Measurements from ENCODE around the gene SMAD1.

Gene SMAD1

GRCh38 chr4:145545538-145546174 lies 64.0 kb downstream of the SMAD1 start:
- Histone ChIP-seq H3K27me3 (ENCODE audit: control insufficient read depth, insufficient read depth, low read length) (no peaks in the 10 kb centered on the region), H3K9ac (ENCODE audit: low read length) (no peak overlapping the region), H3K9me3 (ENCODE audit: control insufficient read depth, low read depth, low read length) (no peaks in the 10 kb centered on the region), H3K27ac (ENCODE audit: low read length) (no peak overlapping the region), H3K4me3 (ENCODE audit: low read length) (no peak overlapping the region), H3K4me1 (ENCODE audit: control insufficient read depth, low read depth, low read length) (peaks cover 8% of the 10 kb centered on the region), H3K36me3 (ENCODE audit: control insufficient read depth, low read depth, low read length) (peaks cover 7% of the 10 kb centered on the region)

DNA sequence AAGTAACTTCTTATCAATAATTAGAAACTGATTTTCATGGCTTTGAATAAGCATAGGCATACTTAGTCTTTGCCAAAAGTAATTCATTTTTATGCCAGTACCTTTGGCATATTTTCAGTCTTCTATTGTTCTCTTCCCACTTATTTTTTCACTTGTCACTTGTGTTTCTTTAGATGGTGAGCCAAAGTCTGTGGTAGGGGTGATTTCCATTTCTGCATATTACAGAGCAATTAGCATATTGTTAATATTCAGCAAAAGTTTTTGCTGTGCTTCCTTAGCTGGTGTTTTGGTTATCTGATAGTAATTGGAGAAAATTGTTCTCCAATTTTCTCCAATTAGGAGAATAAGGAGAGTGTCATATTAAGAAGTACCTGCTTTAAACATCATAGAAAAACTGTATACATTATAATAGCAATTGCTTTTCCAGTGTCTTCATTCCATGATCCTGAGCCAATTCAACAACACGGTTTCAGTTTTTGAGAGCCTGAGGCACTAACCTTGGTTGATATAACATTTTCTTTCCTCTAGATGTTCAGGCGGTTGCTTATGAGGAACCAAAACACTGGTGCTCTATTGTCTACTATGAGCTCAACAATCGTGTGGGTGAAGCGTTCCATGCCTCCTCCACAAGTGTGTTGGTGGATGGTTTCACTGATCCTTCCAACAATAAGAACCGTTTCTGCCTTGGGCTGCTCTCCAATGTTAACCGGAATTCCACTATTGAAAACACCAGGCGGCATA lies 64.7 kb downstream of the SMAD1 start:
- Histone ChIP-seq H3K27me3 (ENCODE audit: control insufficient read depth, insufficient read depth, low read length) (no peaks in the 10 kb centered on the region), H3K4me1 (ENCODE audit: control insufficient read depth, low read depth, low read length) (peaks cover 8% of the 10 kb centered on the region), H3K27ac (ENCODE audit: low read length) (no peak overlapping the region), H3K9me3 (ENCODE audit: control insufficient read depth, low read depth, low read length) (no peaks in the 10 kb centered on the region), H3K9ac (ENCODE audit: low read length) (no peak overlapping the region), H3K4me3 (ENCODE audit: low read length) (no peak overlapping the region), H3K36me3 (ENCODE audit: control insufficient read depth, low read depth, low read length) (peaks cover 7% of the 10 kb centered on the region)

- Histone ChIP-seq H3K4me3 (ENCODE audit: low read length) (no peak overlapping the region), H3K27ac (ENCODE audit: low read length) (no peak overlapping the region), H3K9me3 (ENCODE audit: control insufficient read depth, low read depth, low read length) (no peaks in the 10 kb centered on the region)
Measured at GRCh38 chr4:145551660-145552059, 70.0 kb downstream of the SMAD1 start.

DNA sequence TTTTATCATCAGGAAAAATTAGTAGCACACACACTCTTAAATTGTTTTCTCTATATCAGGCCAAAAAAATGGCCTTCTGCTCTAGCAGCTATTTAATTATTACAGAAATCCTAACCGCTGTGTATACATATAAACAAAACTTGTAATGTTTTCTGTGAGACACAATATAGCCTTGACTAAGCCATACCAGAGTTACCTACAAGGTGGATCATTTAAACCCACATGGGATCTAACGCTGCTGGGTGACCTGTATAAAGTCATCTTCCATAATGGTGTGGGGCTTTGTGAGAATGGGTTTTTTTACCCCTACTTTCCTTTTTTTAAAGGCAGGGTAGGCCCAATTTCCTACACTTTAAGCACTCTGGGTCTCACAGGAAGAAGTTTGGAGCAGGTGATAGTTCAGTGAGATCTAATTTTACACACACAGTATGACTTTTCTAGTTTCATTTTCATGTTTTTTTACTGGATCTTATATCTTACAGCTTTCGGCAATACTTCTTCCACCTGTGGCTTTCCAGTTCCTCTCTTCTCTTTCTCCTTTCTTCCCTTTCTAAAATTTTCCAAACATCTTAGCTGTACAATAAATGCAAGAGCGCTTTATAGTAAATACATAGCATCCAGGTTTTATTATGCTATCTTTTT lies 70.6 kb downstream of the SMAD1 start:
- H3K36me3 ChIP-seq (ENCODE audit: control insufficient read depth, low read depth, low read length): peaks cover 6% of the 10 kb centered on the region
- H3K27ac ChIP-seq (ENCODE audit: low read length): no peak overlapping the region
- H3K27me3 ChIP-seq (ENCODE audit: control insufficient read depth, insufficient read depth, low read length): no peaks in the 10 kb centered on the region
- no peak overlapping the region for H3K4me3 ChIP-seq (ENCODE audit: low read length)
- no peak overlapping the region for H3K9ac ChIP-seq (ENCODE audit: low read length)
- no peaks in the 10 kb centered on the region for H3K4me1 ChIP-seq (ENCODE audit: control insufficient read depth, low read depth, low read length)
- no peaks in the 10 kb centered on the region for H3K9me3 ChIP-seq (ENCODE audit: control insufficient read depth, low read depth, low read length)

More at GRCh38 chr4:145551660-145552059, 70.0 kb downstream of the SMAD1 start:
- H3K27me3 ChIP-seq (ENCODE audit: control insufficient read depth, insufficient read depth, low read length): no peaks in the 10 kb centered on the region
- no peak overlapping the region for H3K9ac ChIP-seq (ENCODE audit: low read length)
- H3K4me1 ChIP-seq (ENCODE audit: control insufficient read depth, low read depth, low read length): no peaks in the 10 kb centered on the region
- H3K36me3 ChIP-seq (ENCODE audit: control insufficient read depth, low read depth, low read length): peaks cover 12% of the 10 kb centered on the region

- H3K36me3 ChIP-seq (ENCODE audit: control insufficient read depth, low read depth, low read length): peaks cover 6% of the 10 kb centered on the region
- no peaks in the 10 kb centered on the region for H3K4me1 ChIP-seq (ENCODE audit: control insufficient read depth, low read depth, low read length)
- H3K27ac ChIP-seq (ENCODE audit: low read length): no peak overlapping the region
- H3K4me3 ChIP-seq (ENCODE audit: low read length): no peak overlapping the region
- no peak overlapping the region for H3K9ac ChIP-seq (ENCODE audit: low read length)
- no peaks in the 10 kb centered on the region for H3K9me3 ChIP-seq (ENCODE audit: control insufficient read depth, low read depth, low read length)
- H3K27me3 ChIP-seq (ENCODE audit: control insufficient read depth, insufficient read depth, low read length): no peaks in the 10 kb centered on the region
Measured at GRCh38 chr4:145553375-145553774, 71.7 kb downstream of the SMAD1 start.

GRCh38 chr4:145554691-145555090 lies 73.0 kb downstream of the SMAD1 start:
- no peaks in the 10 kb centered on the region for H3K9me3 ChIP-seq (ENCODE audit: control insufficient read depth, low read depth, low read length)
- no peak overlapping the region for H3K27ac ChIP-seq (ENCODE audit: low read length)
- no peak overlapping the region for H3K4me3 ChIP-seq (ENCODE audit: low read length)
- no peaks in the 10 kb centered on the region for H3K4me1 ChIP-seq (ENCODE audit: control insufficient read depth, low read depth, low read length)
- H3K27me3 ChIP-seq (ENCODE audit: control insufficient read depth, insufficient read depth, low read length): no peaks in the 10 kb centered on the region
- peaks cover 6% of the 10 kb centered on the region for H3K36me3 ChIP-seq (ENCODE audit: control insufficient read depth, low read depth, low read length)
- no peak overlapping the region for H3K9ac ChIP-seq (ENCODE audit: low read length)

GRCh38 chr4:145557720-145558119 lies 76.1 kb downstream of the SMAD1 start:
- peaks cover 3% of the 10 kb centered on the region for H3K36me3 ChIP-seq (ENCODE audit: control insufficient read depth, low read depth, low read length)
- H3K27ac ChIP-seq (ENCODE audit: low read length): no peak overlapping the region
- no peak overlapping the region for H3K4me3 ChIP-seq (ENCODE audit: low read length)
- H3K27me3 ChIP-seq (ENCODE audit: control insufficient read depth, insufficient read depth, low read length): no peaks in the 10 kb centered on the region
- no peak overlapping the region for H3K9ac ChIP-seq (ENCODE audit: low read length)
- no peaks in the 10 kb centered on the region for H3K4me1 ChIP-seq (ENCODE audit: control insufficient read depth, low read depth, low read length)
- no peaks in the 10 kb centered on the region for H3K9me3 ChIP-seq (ENCODE audit: control insufficient read depth, low read depth, low read length)

DNA sequence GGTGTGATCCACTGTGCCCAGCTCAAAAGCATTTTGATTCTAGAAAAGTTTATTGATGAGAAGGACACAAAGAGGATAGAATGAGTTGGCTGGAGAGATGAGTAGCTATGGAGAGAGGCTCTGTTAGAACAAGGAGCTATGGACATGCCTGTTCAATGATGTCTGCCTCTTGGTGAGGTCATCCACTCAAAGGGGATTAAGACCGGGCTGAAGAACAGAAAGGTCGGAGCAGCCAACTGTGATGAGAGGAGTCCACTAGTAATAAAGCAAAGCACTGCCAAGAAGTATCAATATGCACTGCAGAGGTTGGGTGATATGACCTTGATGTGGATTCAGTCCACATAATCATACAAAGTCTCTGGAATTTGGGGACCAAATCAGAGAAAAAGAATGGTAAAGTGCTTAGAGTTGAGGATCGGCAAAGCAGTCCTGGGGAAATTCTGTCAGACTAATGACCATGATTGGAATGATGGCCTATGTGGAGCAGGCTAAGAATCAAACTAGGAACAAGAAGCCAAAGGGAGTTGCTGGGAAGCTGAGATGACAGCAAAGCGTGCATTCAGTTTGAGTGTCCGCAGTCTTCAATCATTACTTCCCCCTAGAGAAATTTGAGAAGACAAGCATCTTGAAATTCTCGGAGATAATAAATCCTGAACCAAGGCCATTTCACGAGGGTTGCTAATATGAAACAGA lies 81.8 kb downstream of the SMAD1 start:
- Histone ChIP-seq H3K36me3 (ENCODE audit: control insufficient read depth, low read depth, low read length) (no peaks in the 10 kb centered on the region), H3K9ac (ENCODE audit: low read length) (no peak overlapping the region), H3K4me3 (ENCODE audit: low read length) (no peak overlapping the region), H3K27ac (ENCODE audit: low read length) (no peak overlapping the region), H3K9me3 (ENCODE audit: control insufficient read depth, low read depth, low read length) (no peaks in the 10 kb centered on the region), H3K4me1 (ENCODE audit: control insufficient read depth, low read depth, low read length) (no peaks in the 10 kb centered on the region), H3K27me3 (ENCODE audit: control insufficient read depth, insufficient read depth, low read length) (no peaks in the 10 kb centered on the region)

GRCh38 chr4:145564540-145564939 lies 82.9 kb downstream of the SMAD1 start:
- Histone ChIP-seq H3K9ac (ENCODE audit: low read length) (no peak overlapping the region), H3K36me3 (ENCODE audit: control insufficient read depth, low read depth, low read length) (no peaks in the 10 kb centered on the region), H3K9me3 (ENCODE audit: control insufficient read depth, low read depth, low read length) (no peaks in the 10 kb centered on the region), H3K4me1 (ENCODE audit: control insufficient read depth, low read depth, low read length) (no peaks in the 10 kb centered on the region), H3K4me3 (ENCODE audit: low read length) (no peak overlapping the region), H3K27ac (ENCODE audit: low read length) (no peak overlapping the region), H3K27me3 (ENCODE audit: control insufficient read depth, insufficient read depth, low read length) (no peaks in the 10 kb centered on the region)

DNA sequence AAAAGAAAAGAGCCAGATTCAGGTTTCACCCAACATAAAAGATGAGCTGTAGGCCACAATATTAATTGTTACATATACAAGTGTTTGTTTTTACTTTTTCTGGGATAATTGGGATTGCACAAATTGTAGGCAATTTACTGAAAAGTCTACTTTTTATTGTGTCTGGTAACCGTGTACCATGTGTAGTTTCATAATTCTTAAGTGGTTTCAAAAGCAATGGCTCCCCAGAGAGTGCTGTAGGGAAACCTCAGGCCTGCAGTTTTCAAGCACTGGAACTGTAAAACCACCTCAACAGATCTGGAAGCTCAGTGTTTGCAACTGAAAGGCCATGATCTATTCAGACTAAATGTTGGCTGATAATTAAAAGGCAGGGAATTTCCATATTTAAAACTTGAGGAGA lies 83.7 kb downstream of the SMAD1 start:
- Histone ChIP-seq H3K4me3 (ENCODE audit: low read length) (no peak overlapping the region), H3K27ac (ENCODE audit: low read length) (no peak overlapping the region), H3K9me3 (ENCODE audit: control insufficient read depth, low read depth, low read length) (no peaks in the 10 kb centered on the region), H3K27me3 (ENCODE audit: control insufficient read depth, insufficient read depth, low read length) (no peaks in the 10 kb centered on the region), H3K9ac (ENCODE audit: low read length) (no peak overlapping the region), H3K36me3 (ENCODE audit: control insufficient read depth, low read depth, low read length) (no peaks in the 10 kb centered on the region), H3K4me1 (ENCODE audit: control insufficient read depth, low read depth, low read length) (no peaks in the 10 kb centered on the region)

- no peak overlapping the region for H3K4me3 ChIP-seq (ENCODE audit: low read length)
- no peaks in the 10 kb centered on the region for H3K27me3 ChIP-seq (ENCODE audit: control insufficient read depth, insufficient read depth, low read length)
- no peaks in the 10 kb centered on the region for H3K9me3 ChIP-seq (ENCODE audit: control insufficient read depth, low read depth, low read length)
- H3K36me3 ChIP-seq (ENCODE audit: control insufficient read depth, low read depth, low read length): no peaks in the 10 kb centered on the region
- H3K9ac ChIP-seq (ENCODE audit: low read length): no peak overlapping the region
- H3K4me1 ChIP-seq (ENCODE audit: control insufficient read depth, low read depth, low read length): no peaks in the 10 kb centered on the region
- H3K27ac ChIP-seq (ENCODE audit: low read length): no peak overlapping the region
Measured at GRCh38 chr4:145566086-145566708, 84.5 kb downstream of the SMAD1 start.
